ENCODE measurements around the gene DCDC2B.

DNA sequence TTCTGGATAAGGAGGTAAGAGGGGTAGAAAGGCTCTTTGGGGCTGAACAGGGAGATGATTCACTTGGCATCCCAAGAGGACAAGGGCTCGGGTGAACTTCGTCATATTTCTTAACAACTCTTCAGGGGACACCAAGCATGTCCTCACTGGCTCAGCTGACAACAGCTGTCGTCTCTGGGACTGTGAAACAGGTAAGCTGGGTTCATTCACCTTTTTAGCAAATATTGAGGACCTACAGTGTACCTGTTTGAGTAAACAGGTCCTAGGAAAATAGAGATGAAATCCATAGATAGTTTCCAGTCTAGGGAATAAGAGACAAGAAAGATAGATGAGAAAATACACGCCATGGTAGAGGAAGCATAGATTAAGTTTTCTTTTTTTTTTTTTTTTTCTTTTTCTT lies 15.4 kb downstream of the DCDC2B start:
- TF ChIP-seq CTCF (IDR thresholded peaks at IDR 0.05; ENCODE audit: low read depth, low read length) (no peak), EZH2phosphoT487 (IDR thresholded peaks at IDR 0.05; ENCODE audit: low read depth) (no peak)
